DMS 273 (cell line): ENCODE data around the gene ARL2BP.
"Not testable (repeated sequence)": the region's sequence is repeated elsewhere in the genome, so short reads cannot be mapped to it uniquely, and the experiment has no call there.

Experiments used
- DNase-seq: peaks from one replicate; lab custom pipeline; 2025; ENCODE audit not compliant: unreplicated experiment; lab: John Stamatoyannopoulos, UW

Gene ARL2BP

DNA sequence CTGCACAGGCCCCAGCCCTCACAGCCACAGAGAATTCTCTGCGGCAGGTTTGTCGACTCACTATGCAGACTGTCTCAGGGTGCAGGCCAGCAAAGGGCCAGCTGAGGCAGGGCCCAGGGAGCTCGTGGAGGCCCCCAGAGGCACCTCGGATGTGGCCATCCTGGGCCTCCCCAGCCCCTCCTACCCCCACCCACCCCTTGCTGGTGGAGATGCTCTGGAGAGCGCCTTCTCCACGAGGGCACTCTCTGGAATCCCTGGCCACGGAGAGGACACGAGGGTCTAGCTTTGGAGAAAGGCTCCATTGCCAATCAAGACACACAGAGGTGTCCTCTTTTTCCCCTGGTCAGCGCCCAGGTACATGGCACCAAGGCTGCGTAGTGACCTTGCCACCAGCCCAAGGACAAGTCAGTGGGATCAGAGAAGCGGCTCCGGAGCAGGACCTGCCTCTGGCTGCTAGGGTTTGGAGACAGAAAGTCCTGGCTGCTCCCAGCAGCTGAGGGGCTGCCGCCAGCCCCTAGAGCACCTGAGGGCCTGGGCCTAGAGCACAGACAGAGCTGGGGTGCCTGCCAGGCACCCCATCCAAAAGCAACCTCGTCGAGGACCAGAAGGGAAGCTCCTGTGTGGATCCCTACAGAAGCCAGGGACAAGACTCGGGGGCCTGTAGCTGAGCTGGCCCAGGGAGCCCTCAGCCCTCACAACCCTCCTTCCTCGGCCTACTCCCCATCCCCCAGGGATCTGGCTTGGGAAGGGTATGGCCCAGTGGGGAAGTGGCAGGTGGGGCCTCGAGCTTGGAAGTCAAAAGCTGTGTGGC is 18.7 kb downstream of the ARL2BP start:
- no peak for DNase-seq

DNA sequence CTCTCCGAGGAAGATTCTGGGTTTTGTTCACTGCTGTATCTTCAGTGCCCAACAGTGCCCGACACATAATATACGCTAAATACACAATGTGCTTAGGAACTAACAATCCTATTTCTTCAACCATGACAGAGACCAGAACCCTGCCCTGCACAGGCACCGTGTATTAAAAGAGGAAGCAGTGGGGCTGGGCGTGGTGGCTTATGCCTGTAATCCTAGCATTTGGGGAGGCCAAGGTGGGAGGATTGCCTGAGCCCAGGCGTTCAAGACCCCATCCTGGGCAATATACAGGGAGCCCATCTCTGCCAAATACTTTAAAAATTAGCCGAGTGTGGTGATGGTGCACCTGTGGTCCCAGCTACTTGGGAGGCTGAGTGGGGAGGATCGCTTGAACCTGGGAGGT is 19.3 kb downstream of the ARL2BP start:
- no peak for DNase-seq

DNA sequence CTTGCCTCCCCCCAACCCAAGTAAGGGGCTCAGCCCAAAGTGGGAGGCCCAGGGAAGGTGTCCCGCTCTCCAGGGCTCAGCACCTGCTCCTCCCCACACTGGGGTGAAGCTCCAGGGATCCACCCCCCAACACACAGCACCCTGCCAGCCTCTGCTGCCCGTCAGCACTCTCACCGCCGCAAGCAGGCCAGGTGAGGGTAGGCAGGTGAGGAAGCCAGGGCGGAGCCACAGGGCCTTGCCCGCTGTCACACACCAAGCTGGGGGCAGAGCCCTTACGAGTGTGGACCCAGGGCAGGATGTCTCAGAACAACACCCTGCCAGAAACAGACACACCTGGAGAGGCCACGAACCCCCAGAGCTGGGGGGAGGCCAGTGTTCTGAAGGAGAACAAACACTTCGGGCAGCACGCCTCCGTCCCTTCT is 19.9 kb downstream of the ARL2BP start:
- DNase-seq: no peak

DNA sequence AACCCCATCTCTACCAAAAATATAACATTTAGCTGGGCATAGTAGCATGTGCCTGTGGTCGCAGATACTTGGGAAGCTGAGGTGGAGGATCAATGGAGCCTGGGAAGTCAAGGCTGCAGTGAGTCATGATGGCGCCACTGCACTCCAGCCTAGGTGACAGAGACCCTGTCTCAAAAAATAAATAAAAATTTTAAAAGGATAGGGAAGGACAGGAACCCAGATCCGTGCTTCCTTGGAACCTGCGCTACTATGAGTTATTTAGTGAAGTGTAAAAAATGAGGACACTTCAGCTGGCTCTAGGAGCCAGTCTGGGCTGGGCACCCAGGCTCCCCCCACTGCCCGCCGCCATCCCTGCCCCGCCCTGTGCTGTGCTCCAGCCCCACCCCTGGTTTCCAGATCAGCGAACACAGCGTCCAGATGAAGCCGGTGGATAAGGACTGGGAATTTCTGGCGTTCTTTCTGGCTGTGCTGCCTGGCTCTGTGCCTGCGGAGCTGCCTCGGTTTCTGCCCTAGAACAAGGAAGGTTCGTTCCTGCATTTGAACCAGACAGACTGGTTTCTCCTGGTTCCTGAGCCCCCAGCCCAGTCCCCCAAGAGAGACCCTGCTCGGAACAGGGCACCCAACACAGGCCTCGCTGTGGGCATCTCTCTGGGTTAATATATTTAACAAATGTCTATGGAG is 20.9 kb downstream of the ARL2BP start:
- peak; percentile 68 for DNase-seq

DNA sequence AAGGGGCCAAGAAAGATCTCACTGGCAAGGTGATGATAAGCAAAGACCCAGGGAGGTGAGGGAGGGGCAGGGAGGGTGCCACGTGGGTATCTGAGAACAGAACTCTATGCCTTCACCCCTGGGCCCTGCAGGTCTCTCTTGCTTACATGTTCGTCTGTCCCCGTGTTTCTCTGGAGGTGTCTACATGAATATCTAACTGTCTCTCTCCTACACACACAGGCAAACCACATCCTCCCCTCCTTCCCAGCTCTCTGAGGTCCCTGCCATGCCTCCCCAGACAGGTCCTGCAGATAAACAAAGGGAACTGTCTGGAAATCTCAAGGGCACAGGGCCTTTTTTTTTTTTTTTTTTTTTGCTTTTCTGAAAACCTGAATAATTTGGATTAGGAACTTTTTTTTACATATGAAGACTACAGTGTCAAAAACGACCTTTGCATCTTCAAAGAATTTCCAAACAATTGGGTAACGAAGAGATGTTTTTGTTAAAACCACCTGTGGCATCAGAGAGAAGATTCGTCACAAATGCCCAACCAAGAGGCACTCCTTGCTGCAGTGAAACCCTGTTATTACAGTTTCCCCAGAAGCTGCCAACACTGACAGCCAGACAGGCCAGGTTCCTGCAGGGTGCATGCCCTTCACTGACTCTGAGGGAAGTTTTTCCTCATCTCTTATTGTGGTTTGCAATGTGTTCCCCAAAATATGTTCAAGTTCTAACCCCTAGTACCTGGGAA is 21.6 kb downstream of the ARL2BP start:
- no peak for DNase-seq

DNA sequence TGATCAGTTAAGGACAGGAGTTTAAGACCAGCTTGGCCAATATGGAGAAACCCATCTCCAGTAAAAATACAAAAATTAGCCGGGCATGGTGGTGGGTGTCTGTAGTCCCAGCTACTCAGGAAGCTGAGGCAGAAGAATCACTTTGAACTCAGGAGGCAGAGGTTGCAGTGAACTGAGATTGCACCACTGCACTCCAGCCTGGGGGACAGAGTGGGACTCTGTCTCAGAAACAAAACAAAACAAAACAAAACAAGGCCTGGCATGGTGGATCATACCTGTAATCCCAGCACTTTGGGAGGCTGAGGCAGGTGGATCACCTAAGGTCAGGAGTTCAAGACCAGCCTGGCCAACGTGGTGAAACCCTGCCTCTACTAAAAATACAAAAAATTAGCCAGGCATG is 22.3 kb downstream of the ARL2BP start:
- not testable (repeated sequence) for DNase-seq

DNA sequence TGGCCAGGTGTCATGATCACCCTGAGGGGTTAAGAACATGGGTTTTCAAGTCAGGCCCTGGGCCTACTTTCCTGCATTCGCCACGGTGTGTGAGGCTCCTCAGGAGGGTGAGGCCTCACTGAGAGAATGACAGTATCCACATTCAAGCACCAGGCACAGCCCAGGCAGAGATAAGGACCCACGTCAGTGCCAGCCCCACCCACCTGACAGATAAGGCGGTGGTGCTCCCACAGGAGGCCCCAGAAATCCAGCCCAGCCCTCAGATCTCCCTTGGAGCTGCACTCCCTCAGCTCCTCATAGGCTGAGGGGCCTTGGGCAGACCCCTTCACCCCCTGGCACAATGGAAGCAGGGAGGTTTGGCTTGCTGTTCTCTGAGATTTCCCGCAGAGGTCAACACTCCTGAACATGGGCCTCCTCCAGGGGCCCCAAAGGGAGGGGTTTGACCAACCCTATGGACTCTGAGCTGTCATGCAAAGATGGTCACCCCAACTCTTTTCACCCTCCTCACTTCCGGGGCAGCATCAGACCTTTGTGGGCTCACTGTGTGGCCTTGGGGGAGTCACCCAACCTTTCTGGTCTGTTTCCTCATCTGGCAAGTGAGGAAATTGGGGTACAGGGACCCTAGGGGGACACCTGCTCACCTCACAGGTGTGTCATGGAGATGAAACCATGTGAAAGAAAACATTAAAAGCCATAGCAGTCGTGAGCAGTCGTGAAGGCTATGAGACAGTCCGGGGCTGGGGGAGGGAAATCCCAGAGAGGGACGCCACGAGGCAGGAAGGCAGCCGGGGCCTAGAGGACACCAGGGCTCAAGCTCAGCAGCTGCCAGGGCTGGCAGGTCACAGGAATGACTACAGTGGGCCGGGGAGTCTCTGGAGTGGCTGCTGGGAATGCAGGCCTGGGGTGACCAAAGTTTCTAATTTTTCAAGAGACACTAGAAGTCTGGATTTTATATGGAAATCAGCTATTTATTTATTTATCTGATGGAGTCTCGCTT is 24.0 kb downstream of the ARL2BP start:
- no peak for DNase-seq

DNA sequence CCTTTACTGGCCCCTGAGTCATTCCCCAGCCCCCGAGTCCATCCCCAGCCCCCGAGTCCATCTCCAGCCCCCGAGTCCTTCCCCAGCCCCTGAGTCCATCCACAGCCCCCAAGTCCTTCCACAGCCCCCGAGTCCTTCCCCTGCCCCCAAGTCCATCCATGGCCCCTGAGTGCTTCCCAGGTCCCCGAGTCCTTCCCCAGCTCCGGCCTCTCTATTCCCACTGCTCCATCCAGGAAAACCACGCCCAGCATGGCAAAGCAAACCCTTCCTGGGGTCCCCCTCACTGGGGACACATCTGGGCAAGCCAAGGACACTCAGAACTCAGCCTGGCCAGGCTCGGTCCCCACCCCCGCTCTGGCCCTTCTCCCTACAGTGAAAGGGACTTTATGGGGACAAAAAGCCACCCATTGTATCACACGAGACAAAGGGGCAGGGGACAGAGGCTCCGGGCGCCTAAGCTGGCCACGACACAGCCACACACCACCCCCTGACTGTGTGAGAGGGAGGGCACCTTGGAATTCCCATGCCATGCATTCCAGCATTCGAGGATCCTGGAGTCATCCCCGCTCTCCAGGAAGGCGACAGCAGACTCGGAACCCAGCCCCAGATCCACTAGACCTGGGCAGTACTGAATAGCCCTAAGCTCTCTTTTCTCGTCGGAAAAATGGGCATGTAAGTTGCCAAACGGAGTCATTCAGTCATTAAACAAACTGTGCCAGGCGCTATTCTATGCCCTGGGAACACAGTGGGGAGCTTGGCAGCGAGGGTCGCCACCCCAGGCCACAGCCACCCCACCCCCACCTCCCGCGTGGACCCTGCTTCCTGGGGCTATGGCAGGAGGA is 25.4 kb downstream of the ARL2BP start:
- DNase-seq: no peak

DNA sequence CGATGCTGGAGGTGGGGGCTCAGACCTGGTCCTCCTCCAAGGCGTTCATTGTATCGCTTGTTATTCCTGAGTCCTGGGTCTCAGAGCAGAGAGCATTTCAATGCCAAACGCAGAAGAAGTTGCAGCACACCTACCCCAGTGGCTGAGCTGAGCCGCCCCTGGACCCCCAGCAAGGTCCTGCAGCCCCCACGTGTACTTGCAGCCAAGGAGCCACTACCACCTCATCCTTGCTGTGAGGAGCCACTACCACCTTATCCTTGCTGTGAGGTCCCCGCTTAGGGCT is 25.9 kb downstream of the ARL2BP start:
- DNase-seq: no peak

DNA sequence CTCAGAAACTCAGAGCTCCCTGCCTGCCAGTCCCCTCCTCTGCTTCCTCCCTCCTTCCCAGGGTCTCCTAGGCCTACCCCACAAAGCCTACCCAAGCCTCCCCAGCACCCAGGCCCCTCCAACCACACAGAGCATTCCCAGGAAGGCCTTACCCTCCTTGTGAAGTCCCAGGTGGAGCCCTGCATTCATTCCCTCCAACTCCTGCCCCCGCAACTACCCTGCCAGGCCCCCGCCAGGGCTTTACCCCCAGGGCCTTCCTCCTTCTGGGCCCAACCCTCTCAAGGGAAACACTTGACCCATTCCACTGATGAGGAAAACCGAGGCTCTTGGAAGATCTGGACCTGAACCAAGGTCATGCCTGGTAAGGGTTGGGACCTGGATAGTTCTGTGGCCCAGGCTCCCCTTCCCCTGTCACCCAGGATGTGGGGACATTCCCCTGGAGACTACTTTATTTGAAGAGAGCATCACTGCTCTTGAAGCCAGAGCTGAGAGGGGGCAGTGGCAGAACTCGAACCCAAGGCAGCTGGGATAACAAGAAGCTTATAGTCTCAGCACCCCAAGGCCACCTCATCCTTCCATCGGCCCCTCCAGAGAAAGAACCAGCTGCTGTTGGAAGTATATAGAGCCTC is 26.9 kb downstream of the ARL2BP start:
- DNase-seq: no peak

DNA sequence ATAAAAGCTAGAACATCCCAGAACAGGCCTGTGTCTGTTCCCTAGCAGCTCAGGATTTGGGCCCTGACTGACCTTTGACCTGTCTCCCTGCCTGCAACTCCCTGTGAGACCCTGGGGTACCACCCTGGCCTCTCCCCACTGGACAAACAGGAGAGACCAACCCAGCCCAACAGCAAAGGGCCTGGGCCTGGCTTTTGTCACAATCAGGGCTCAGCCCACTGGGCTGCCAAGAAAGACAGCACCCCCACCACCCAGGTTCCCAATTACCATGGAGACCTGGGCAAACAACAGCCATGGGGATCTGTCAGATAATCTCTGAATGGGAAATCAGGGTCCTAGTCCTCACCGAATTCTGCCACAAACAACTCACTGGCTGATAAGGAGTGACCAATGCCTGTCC is 28.3 kb downstream of the ARL2BP start:
- DNase-seq: no peak

DNA sequence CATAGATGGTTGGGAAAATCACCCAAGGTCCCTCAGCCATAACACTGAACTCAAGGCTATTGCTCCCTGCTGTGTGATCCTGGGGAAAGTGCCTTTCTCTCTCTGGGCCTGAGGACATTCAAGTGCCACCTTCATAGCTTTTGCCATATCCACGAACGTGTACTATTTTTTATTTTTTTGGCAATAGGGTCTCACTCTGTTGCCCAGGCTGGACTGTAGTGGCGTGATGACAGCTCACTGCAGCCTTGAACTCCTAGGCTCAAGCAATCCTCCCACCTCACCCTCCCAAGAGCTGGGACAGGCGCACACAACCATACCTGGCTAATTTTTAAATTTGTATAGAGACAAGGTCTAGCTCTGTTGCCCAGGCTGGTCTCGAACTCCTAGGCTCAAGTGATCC is 28.8 kb downstream of the ARL2BP start:
- no peak for DNase-seq

DNA sequence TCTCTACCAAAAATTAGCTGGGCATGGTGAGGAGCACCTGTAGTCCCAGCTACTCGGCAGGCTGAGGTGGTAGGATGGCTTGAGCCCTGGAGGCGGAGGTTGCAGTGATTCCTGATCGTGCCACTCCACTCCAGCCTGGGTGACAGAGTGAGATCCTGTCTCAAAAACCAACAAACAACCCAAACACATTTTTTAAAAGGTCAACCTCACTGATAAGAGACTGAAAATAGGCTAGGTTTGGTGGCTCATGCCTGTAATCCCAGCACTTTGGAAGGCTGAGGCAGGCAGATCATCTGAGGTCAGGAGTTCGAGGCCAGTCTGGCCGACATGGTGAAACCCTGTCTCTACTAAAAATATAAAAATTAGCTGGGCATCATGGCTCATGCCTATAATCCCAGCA is 30.9 kb downstream of the ARL2BP start:
- not testable (repeated sequence) for DNase-seq

DNA sequence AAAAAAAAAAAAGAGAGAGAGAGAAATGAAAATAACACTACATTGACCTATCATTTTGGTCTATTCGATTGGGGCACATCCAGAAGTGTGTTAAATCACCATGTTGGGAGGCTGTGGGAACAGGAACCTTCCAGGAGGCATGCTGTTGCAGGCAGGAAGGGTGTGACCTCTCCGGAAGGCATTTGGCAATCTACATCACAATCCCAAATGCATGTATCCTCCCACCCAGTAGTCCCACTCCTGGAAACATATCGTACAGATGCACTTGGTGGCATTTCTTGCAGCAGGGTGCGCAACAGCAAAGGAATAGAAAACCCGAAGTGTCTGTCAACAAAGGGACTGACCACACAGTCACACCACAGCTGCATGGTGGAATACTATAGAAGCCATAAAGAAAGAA is 31.5 kb downstream of the ARL2BP start:
- no peak for DNase-seq

DNA sequence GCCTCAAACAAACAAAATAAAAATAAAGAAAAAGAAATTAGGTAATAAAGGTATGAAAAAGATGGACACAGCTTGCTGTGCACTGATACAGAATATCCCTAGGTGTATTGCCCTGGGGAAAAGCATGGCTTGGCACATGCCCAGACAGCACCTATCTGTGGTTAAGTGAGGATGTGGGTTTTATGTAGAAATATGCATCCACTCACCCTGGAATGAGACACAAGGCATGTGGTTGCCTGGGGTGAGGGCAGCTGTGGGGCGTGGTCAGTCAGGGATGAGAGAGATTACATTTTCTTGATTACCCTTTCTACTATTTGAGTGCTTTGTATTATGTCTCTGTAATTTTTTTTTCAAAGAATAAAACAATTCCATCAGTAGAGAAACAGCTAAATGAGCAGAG is 32.5 kb downstream of the ARL2BP start:
- DNase-seq: no peak

DNA sequence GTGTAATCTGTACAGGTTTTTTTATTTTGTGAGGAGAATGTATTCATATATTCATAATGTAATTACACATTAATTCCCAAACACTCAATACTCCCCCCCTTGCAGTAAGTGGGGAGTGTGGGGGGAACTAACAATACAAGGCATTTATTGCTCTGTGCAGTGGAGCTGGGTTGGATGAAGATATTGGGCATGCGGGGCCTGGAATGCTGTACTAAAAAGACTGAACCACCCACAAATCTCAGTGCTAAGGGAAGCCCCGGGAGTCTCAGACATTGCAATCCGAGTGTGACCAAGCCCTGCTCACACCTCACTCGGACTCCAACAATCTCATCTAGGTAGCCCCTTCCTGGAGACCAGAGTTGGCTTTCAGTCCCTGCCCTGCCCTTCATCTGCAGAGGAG is 33.4 kb downstream of the ARL2BP start:
- DNase-seq: no peak

DNA sequence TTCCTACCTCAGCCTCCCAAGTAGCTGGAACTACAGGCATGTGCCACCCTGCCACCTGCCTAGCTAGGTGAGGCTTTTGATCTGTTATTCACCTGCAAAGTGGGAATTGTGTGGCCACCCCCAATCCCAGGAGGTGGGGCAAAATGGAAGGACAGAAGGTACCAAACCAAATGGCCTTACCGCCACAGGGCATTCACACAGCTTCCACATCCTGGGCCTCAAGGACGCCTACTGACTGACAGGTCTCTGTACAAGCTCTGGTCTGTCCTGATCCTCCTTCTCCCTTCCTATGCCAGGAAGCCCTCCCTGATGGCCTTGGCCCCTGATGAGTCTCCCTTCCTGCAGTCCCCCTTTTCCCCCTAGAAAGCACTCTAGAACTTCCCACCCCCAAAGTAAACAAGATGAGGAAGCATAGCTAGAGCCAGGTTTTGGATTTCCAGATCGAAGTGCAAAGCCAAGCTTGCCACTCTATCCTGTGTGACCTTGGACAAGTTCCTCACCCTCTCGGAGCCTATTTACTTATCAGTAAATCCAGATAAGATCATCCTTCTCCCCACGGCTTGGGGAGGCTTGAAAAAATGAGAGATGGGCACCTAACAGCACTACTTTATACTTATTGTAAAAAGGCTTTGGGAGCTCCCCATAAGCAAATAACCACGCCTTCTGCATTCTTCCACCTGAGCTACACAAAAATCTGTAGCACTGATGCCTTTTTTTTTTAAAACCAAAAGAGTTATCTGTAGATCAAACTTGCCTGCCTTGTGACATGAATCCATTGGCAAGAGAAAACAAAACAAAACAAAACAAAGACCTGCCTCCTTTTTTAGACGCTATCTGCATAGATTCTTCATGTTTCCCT is 35.0 kb downstream of the ARL2BP start:
- DNase-seq: no peak

DNA sequence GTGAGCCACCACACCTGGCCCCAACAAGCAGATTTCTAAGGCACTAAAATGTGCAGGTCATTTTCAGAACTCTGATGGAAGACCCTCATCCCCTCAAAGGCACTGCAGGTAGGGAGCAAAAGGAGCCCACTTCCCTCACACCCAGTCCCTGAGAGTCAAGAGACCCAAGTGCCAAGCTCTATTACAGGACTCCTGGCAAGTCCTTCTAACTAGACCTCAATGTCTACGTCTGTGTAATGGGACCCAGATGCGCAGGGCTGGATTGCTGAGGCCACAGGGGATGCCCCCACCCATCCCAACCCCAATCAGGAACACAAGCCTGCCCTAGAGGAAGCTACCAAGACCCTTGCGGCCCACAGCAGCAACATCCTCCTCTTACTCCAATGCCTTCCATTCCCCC is 36.7 kb downstream of the ARL2BP start:
- DNase-seq: no peak
